RWPE1 (cell line): ENCODE measurements around the gene CCNA1.

Experiments
- CTCF ChIA-PET: fragments of 350-600 bp; sonication (Branson Sonifier 250); formaldehyde crosslinking; extraction: SDS; loops from one replicate; lab custom pipeline; 2021; lab: Yijun Ruan, JAX
- POLR2A ChIA-PET: fragments of 400-600 bp; formaldehyde crosslinking; extraction: SDS; loops from one replicate; lab custom pipeline; 2020; ENCODE audit warnings: antibody characterized with exemption; ENCODE audit not compliant: low non-redundant PET; lab: Yijun Ruan, JAX
- DNase-seq: peaks from one replicate; pipeline ENCODE4 v3.0.0; 2012; ENCODE audit warnings: low spot score
- H3K27ac ChIP-seq: fragments of 450-650 bp; 2 replicates; pipeline ENCODE4 v1.5.1; 2017
- CTCF ChIP-seq: fragments of 450-650 bp; conservative IDR thresholded peaks from 2 replicates; pipeline ENCODE4 v1.5.1; 2017; ENCODE audit warnings: low read depth, mild to moderate bottlenecking

CCNA1 gene

GRCh38 chr13:36445891-36446351 lies 13.6 kb downstream of the CCNA1 start:
- POLR2A ChIA-PET, result no interaction called here
- TF ChIP-seq CTCF, result no peak
- CTCF ChIA-PET, result no interaction called here
- DNase-seq, result no peak
- no peak overlapping the region for H3K27ac ChIP-seq

GRCh38 chr13:36447501-36447900 lies 15.2 kb downstream of the CCNA1 start:
- TF ChIP-seq CTCF, result no peak
- ChIA-PET CTCF (interaction anchor here (0.6 to 0.8 kb wide), 2 partner anchors 10 to 11 kb away, joined by 3 to 4 read pairs; no protein-coding TSS in a partner anchor), POLR2A (no interaction called here)
- H3K27ac ChIP-seq, result no peak overlapping the region
- no peak for DNase-seq

- no peak overlapping the region for H3K27ac ChIP-seq
- TF ChIP-seq CTCF, result no peak
- no peak for DNase-seq
- ChIA-PET POLR2A (no interaction called here), CTCF (no interaction called here)
These were observed 18.2 kb downstream of the CCNA1 start for GRCh38 chr13:36450534-36450933.

- POLR2A ChIA-PET, result no interaction called here
- no peak; the same call in 1 of the 2 replicates for TF ChIP-seq CTCF
- CTCF ChIA-PET, result interaction anchor here (0.6 to 1.1 kb wide), 5 partner anchors 269 to 1113 kb away, joined by 3 to 5 read pairs (median 3); no protein-coding TSS in a partner anchor
- no peak overlapping the region for H3K27ac ChIP-seq
- DNase-seq, result no peak
These were observed 21.2 kb downstream of the CCNA1 start for GRCh38 chr13:36453516-36453915.

GRCh38 chr13:36454121-36454520 lies 21.8 kb downstream of the CCNA1 start:
- no peak for DNase-seq
- TF ChIP-seq CTCF, result no peak
- ChIA-PET POLR2A (no interaction called here), CTCF (interaction anchor here (0.6 to 1.1 kb wide), 2 partner anchors 268 to 282 kb away, joined by 4 to 5 read pairs; no protein-coding TSS in a partner anchor)
- H3K27ac ChIP-seq, result no peak overlapping the region

GRCh38 chr13:36454987-36455386 lies 22.7 kb downstream of the CCNA1 start:
- no peak for TF ChIP-seq CTCF
- CTCF ChIA-PET, result interaction anchor here (0.6 to 0.7 kb wide), 2 partner anchors 412 to 1285 kb away, joined by 3 to 4 read pairs; no protein-coding TSS in a partner anchor
- POLR2A ChIA-PET, result no interaction called here

More at GRCh38 chr13:36454987-36455386, 22.7 kb downstream of the CCNA1 start:
- no peak overlapping the region for H3K27ac ChIP-seq
- no peak for DNase-seq
